ENCODE data around the gene PFKFB4. TPM values are rescaled to one million over a fixed set of nuclear protein-coding genes. Genes with fewer than 3 reads are reported as not detected.

PFKFB4 gene
- total RNA-seq, 1 experiment from 2014 or later: 12.3 TPM

DNA sequence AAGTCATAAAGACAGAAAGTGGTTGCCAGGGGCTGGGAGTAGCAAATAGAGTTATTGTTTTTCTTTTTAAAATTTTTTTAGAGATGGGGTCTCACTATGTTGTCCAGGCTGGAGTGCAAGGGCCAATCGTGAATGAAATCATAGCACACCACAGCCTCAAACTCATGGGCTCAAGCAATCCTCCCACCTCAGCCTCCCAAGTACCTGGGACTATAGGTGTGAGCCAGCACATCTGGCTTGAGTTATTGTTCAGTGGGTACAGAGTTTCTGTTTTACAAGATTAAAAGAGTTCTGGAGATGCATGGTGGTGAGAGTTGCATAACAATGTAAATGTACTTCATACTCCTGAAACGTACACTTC, 23.6 kb downstream of the PFKFB4 start:
- H4K91ac ChIP-seq (ENCODE audit: insufficient read length, low read depth, low read length): no peak overlapping the region
- H3K9ac ChIP-seq (ENCODE audit: extremely low read depth, insufficient read length, low read length): no peak overlapping the region
- H3K9me3 ChIP-seq (ENCODE audit: control insufficient read depth, low read depth, low read length): no peaks in the 10 kb centered on the region
- TF ChIP-seq, protein P1, sequence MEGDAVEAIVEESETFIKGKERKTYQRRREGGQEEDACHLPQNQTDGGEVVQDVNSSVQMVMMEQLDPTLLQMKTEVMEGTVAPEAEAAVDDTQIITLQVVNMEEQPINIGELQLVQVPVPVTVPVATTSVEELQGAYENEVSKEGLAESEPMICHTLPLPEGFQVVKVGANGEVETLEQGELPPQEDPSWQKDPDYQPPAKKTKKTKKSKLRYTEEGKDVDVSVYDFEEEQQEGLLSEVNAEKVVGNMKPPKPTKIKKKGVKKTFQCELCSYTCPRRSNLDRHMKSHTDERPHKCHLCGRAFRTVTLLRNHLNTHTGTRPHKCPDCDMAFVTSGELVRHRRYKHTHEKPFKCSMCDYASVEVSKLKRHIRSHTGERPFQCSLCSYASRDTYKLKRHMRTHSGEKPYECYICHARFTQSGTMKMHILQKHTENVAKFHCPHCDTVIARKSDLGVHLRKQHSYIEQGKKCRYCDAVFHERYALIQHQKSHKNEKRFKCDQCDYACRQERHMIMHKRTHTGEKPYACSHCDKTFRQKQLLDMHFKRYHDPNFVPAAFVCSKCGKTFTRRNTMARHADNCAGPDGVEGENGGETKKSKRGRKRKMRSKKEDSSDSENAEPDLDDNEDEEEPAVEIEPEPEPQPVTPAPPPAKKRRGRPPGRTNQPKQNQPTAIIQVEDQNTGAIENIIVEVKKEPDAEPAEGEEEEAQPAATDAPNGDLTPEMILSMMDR (conservative IDR thresholded peaks at IDR 0.05): no peak
- no peak overlapping the region for H2BK15ac ChIP-seq (ENCODE audit: low read depth, low read length)
- peaks cover 12 to 79% (median 72%) of the 10 kb centered on the region in 3 experiments; a peak in 6 of 7 replicates for H3K36me3 Mint-ChIP-seq (ENCODE audit: insufficient read depth in 1 of 3, low read depth in 3 of 3)
- no peak overlapping the region for H3K27ac ChIP-seq (ENCODE audit: insufficient read length, low read depth, low read length)
- H3K79me1 ChIP-seq (ENCODE audit: insufficient read depth, low read depth, low read length, poor library complexity, severe bottlenecking): no peaks in the 10 kb centered on the region
- no peaks in the 10 kb centered on the region for H3K23me2 ChIP-seq (ENCODE audit: insufficient read length, low read depth, low read length, poor library complexity, severe bottlenecking)
- no peak overlapping the region for H2BK5ac ChIP-seq (ENCODE audit: insufficient read length, low read length)
- H3T11ph ChIP-seq (ENCODE audit: low read length): no peak overlapping the region
- H3K56ac ChIP-seq (ENCODE audit: insufficient read length, low read depth, low read length): no peak overlapping the region
- H3K4me1 Mint-ChIP-seq: no peaks in the 10 kb centered on the region
- no peak overlapping the region for H2BK12ac ChIP-seq (ENCODE audit: insufficient read length, low read depth, low read length)
- no CpG with 5 or more reads among the region's 2 CpGs for WGBS (ENCODE audit: extremely low coverage, insufficient read length, low lambda C conversion rate)
- H3K18ac ChIP-seq (ENCODE audit: insufficient read length, low read depth, low read length): no peak overlapping the region
- H3K23ac ChIP-seq (ENCODE audit: insufficient read length, low read depth, low read length): no peak overlapping the region
- no peaks in the 10 kb centered on the region for H3K27me3 ChIP-seq (ENCODE audit: insufficient read depth, low read length)
- H3K14ac ChIP-seq (ENCODE audit: insufficient read depth, low read length): no peak overlapping the region
- H3K4ac ChIP-seq (ENCODE audit: low read depth, low read length): no peak overlapping the region
- H2BK20ac ChIP-seq (ENCODE audit: low read depth, low read length, poor library complexity, severe bottlenecking): no peak overlapping the region
- no peaks in the 10 kb centered on the region for H3K27me3 Mint-ChIP-seq (ENCODE audit: low read depth)
- H4K20me1 ChIP-seq (ENCODE audit: control insufficient read depth, insufficient read depth, insufficient read length): no peaks in the 10 kb centered on the region
- no peak for DNase-seq
- no peaks in the 10 kb centered on the region for H3K9me3 Mint-ChIP-seq
- H2AFZ ChIP-seq (ENCODE audit: low read length): no peak overlapping the region
- no peaks in the 10 kb centered on the region for H3K79me2 ChIP-seq (ENCODE audit: insufficient read depth, low read length)
- H3K27ac Mint-ChIP-seq: no peak overlapping the region
- no peak overlapping the region for H2BK120ac ChIP-seq (ENCODE audit: low read depth, low read length, poor library complexity, severe bottlenecking)
- H4K5ac ChIP-seq (ENCODE audit: insufficient read length, low read depth, low read length): no peak overlapping the region
- H4K8ac ChIP-seq (replicated peaks; ENCODE audit: insufficient read length, low read depth, low read length): no peak overlapping the region
- H3K4me1 ChIP-seq (ENCODE audit: insufficient read depth, low read length): no peaks in the 10 kb centered on the region
- H3K4me2 ChIP-seq (ENCODE audit: insufficient read depth, insufficient read length, low read length): no peak overlapping the region
- H3K4me3 Mint-ChIP-seq: no peak overlapping the region
- no peak overlapping the region for H2AK5ac ChIP-seq (ENCODE audit: insufficient read length, low read length)
